ENCODE results near the gene ZNF335.
"Not testable (repeated sequence)": the region's sequence is repeated elsewhere in the genome, so short reads cannot be mapped to it uniquely, and the experiment has no call there.

Gene ZNF335

GRCh38 chr20:45910670-45911485 lies 61.1 kb downstream of the ZNF335 start:
- DNase-seq = peak; percentile 84 to 86

DNA sequence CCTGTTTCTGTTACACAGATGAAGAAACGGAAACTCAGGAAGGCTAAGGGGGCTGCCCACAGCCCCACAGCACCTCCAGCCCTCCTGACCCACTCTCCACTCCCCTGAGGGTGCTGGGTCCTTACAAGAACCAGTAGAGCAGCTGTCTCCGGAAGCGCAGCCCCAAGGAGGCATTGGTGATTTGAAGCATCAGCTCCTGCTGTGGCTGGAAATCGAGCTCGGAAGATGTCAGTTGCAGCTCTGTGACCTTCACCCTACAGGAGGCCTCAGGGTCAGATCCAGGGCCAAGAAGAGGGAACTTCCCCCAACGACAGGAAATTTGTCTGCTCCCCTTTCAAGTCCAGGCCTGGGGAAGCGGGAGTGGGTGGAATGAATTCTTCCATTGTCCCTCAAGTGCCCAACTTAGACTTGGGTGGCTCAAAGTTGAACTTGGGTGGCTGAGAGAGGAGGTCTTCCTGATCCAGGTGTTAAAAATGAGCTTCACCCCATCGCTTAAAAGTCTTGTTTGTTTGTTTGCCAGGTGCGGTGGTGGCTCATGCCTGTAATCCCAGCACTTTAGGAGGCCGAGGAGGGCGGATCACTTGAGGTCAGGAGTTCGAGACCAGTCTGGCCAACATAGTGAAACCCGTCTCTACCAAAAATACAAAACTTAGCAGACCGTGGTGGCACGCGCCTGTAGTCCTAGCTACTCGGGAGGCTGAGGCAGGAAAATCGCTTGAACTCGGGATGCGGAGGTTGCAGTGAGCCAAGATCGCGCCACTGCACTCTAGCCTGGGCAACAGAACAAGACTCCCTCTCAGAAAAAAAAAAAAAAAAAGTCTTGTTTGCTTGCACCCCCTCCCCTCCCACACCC lies 62.0 kb downstream of the ZNF335 start:
- no peak for DNase-seq

GRCh38 chr20:45909336-45909808 lies 62.6 kb downstream of the ZNF335 start:
- no peak for DNase-seq

DNA sequence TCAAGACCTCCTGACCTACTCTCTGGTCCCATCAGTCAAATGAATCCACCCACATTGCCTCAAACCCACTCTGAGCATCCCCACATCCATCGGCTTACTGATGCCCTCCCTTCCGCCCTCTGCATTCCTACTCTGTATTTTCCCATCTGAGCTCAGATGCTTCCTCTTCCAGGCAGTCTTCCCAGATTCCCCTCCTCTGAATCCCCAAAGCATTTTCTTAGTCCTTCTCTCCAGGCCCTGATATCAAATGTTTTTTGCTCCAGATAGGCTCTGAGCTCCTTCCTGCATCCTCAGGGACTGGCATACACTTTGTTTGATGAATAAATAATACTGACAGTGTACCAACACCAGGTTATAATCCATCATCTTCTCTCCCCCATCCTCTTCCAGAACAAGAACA lies 63.9 kb downstream of the ZNF335 start:
- DNase-seq = no peak

DNA sequence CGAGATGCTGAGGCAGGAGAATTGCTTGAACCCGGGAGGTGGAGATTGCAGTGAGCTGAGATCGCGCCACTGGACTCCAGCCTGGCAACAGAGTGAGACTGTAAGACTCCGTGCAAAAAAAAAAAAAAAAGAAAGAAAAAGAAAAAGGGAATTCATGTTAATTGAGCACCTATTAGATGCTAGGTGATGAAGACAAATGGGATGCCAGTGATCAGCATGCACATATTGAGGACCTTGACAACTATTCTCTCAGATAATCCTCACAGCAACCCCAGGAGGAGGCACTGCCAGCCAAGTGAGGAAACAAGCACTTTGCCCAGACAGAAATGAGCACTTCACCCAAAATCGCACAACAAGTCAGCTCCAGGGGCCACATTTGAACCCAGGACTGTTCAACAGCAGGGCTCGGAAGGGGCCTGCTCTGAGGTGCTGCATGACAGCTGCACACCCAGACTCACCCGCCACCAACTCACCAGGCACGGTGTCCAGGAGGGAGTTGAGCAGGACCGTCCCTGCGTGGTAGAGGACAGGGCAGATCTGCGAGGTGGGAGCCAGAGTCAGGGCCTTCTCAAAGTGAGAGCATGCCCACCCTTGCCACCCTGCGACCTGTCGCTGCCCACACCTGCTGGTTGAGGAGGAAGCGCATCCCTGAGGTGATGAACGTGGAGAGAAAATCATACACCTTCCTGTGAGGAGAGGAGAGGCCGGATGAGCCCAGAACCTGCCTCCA lies 64.6 kb downstream of the ZNF335 start:
- no peak for DNase-seq

GRCh38 chr20:45905505-45906079 lies 66.4 kb downstream of the ZNF335 start:
- DNase-seq = no peak

- DNase-seq = no peak
Observed at GRCh38 chr20:45904583-45905504, 67.2 kb downstream of the ZNF335 start.

GRCh38 chr20:45902199-45902701 lies 69.8 kb downstream of the ZNF335 start:
- DNase-seq = no peak

GRCh38 chr20:45901332-45901731 lies 70.7 kb downstream of the ZNF335 start:
- DNase-seq = not testable (repeated sequence)

DNA sequence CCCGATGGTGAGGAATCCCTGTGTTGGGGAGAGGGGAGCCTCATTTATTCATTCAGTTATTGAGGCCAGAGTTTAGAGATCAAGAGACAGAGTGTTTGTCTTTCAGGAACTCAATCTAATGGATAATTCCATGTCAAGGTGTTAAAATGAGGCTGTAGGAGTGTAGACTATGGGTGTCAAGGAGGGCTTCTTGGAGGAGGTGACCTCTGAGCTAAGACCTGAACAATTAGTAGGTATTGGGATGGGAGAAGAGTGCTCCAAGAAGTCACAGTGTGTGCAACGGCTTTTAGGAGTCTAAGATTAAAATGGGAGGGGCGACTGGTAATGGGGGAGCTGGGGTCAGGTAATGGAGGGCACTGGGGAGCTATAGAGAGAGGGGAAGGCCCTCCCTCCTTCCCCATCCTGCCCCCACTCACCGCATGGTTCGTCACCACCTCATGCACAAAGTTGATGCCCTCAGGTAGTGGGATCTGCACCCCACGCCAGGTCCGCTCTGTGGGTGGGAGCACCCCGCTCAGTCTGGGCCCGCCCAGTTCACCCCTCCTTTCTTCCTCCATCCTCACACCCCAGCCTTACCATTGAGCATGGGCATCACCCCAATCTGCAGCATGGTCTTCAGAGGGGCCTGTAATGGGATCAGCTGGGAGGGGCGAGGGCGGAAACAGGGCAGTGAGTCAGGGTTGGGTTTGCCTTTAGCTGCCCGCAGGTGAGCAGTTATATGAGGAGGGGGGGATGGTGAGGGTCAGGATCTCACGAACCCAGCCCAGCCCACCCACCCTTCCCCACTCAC lies 72.8 kb downstream of the ZNF335 start:
- no peak for DNase-seq

All from activated CD4-positive, alpha-beta T cell treated with anti-CD3 and anti-CD28 coated beads for 4 hours (primary cell).